ENCODE measurements around the gene GDF11.

DNA sequence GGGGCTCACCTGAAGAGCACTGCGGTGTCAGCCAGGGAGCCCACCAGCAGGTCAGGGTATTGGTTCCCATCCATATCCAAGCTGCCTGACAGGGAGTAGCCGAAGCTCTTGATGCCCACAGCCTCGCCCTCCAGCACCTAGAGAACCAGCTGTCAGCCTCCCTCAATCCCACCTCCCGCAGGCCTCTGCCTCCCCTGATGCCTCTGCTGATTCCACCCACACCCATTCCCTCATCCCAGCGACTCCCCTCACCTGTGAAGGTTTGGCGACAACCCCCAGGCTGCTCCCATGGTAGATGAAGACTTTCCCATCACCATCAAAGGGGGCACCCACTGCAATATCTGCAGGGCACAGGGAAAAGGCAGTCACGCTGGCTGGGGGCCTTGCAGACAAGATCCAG lies 45.2 kb upstream of the GDF11 start:
- TF ChIP-seq, protein P1, sequence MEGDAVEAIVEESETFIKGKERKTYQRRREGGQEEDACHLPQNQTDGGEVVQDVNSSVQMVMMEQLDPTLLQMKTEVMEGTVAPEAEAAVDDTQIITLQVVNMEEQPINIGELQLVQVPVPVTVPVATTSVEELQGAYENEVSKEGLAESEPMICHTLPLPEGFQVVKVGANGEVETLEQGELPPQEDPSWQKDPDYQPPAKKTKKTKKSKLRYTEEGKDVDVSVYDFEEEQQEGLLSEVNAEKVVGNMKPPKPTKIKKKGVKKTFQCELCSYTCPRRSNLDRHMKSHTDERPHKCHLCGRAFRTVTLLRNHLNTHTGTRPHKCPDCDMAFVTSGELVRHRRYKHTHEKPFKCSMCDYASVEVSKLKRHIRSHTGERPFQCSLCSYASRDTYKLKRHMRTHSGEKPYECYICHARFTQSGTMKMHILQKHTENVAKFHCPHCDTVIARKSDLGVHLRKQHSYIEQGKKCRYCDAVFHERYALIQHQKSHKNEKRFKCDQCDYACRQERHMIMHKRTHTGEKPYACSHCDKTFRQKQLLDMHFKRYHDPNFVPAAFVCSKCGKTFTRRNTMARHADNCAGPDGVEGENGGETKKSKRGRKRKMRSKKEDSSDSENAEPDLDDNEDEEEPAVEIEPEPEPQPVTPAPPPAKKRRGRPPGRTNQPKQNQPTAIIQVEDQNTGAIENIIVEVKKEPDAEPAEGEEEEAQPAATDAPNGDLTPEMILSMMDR (IDR thresholded peaks at IDR 0.05): no peak
- TF ChIP-seq GABPA (IDR thresholded peaks at IDR 0.05; ENCODE audit: low read depth): no peak
- TF ChIP-seq YY1 (IDR thresholded peaks at IDR 0.05; ENCODE audit: low read depth): no peak
- TF ChIP-seq, protein P2, sequence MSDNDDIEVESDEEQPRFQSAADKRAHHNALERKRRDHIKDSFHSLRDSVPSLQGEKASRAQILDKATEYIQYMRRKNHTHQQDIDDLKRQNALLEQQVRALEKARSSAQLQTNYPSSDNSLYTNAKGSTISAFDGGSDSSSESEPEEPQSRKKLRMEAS (IDR thresholded peaks at IDR 0.05; ENCODE audit: low read depth): no peak
- no peak for TF ChIP-seq EP300 (IDR thresholded peaks at IDR 0.05; ENCODE audit: borderline replicate concordance in 1 of 2, low read depth in 1 of 2, low read length in 1 of 2)
- no peak for TF ChIP-seq TCF12 (IDR thresholded peaks at IDR 0.05)
- no peak for TF ChIP-seq CHD2 (IDR thresholded peaks at IDR 0.05; ENCODE audit: low read length, partially characterized antibody)
- no peak for TF ChIP-seq TAF1 (IDR thresholded peaks at IDR 0.05; ENCODE audit: borderline replicate concordance, low read depth, low read length)

Data from SK-N-SH (cell line).